AML-193 (cell line): ENCODE data around the gene MYOF.
"Not testable (repeated sequence)": the region's sequence is repeated elsewhere in the genome, so short reads cannot be mapped to it uniquely, and the experiment has no call there.

ENCODE experiments used
- DNase-seq, 2 experiments: peaks; one replicate each; lab custom pipeline; 2025; lab: John Stamatoyannopoulos, UW

MYOF gene

GRCh38 chr10:93431361-93431760, 50.8 kb downstream of the MYOF start:
- no peak for DNase-seq

DNA sequence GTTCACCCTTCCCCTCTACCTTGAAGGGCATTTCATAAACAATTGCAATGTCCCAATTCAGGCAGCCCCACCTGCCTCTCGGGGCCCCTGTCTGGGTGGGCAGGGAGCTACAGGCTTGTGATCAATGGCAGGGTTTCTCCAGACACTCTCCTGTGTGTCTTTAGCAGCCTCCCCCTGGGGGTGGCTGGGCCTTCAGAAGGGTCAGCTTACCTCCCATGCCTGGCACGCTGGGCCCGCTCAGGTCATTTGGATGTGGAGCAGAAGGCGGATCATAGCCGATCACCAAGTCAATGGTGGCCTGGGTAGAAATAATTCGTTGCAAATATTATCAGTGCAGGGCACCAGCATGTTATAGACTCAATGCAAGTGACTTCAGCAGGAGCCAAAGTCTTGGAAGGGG, 56.3 kb downstream of the MYOF start:
- no peak for DNase-seq

DNA sequence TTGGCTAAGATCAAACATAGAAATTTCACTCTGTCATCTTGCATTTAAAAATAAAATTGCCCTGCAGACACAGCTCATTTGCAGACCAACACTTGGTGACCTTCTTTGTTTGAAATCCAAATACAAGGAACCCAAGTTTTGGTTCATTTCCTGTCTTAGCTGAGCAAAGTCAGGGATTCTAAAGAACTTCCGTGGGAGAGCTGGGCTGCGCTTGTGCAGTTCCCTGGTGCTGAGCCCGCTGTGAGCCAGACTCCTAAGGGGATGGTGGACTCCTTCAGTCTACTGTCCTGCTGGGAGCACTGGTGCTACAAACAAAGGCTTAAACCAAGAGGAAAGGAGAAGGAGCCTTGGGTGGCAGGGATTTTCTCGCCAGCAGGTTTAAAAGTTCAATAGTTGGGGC, 60.0 kb downstream of the MYOF start:
- DNase-seq = no peak

DNA sequence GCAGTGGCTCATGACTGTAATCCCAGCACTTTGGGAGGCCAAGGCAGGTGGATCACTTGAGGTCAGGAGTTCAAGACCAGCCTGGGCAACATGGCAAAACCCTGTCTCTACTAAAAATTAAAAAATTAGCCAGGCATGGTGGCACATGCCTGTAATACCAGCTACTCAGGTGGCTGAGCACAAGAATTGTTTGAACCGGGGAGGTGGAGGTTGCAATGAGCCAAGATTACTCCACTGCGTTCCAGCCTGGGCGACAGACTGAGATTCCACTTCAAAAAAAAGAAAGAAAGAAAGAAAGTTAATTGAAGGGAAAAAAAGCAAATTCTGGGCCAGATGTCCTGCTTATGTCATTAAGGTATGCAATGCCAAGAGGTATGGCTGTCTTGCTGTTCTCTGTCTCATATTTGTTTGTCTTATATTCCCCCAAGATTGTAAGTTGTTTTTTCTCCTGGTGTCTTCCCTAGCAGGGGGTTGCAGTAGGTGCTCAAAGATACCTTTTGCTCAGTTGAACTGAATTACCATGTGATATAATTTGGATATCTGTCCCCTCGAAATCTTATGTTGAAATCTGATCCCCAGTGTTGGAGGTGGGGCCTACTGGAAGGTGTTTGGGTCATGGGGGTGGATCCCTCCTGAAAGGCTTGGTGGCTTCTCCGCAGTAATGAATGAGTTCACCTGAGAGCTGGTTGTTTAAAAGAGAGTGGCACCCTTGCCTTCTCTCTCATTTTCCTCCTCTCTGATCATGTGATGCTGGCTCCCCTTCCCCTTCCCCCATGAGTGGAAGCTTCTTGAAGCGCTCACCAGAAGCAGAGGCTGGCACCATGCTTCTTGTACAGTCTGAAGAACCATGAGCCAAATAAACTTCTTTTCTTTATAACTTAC, 60.9 kb downstream of the MYOF start:
- no peak for DNase-seq

GRCh38 chr10:93420091-93420490, 62.0 kb downstream of the MYOF start:
- DNase-seq = no peak

DNA sequence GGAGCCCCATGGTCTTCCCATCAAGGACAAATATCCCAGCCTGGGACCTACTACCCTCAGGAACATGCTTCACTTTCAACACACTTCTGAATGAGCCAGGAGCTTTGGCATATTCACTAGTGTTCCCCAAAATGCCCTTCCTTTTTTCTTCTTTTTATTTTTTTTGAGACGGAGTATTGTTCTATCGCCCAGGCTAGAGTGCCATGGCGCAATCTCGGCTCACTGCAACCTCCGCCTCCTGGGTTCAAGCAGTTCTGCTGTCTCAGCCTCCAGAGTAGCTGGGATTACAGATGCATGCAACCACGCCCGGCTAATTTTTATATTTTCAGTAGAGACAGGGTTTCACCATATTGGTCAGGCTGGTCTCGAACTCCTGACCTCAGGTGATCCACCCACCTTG, 63.1 kb downstream of the MYOF start:
- not testable (repeated sequence) for DNase-seq

DNA sequence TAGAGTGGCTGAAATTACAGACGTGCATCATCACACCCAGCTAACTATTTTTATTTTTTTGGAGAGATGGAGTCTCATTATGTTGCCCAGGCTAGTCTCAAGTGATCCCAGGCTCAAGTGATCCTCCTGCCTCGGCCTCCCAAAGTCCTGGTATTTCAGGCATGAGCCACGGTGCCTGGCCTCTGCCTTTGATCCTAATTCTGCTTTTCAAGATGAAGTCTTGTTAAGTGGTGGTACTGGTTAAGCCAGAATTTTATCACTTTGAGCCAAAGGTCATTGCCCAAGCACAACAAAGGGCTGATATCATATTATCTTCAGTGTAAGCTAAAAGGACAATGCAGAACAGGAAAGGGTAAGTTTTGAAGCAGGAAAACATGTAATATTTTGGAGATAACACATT, 64.2 kb downstream of the MYOF start:
- no peak for DNase-seq

- no peak for DNase-seq
These were observed 64.9 kb downstream of the MYOF start for GRCh38 chr10:93417266-93417665.

GRCh38 chr10:93416824-93417223, 65.3 kb downstream of the MYOF start:
- DNase-seq = no peak

- DNase-seq = no peak
These were observed 66.4 kb downstream of the MYOF start for GRCh38 chr10:93415693-93416092.

GRCh38 chr10:93413252-93413689, 68.9 kb downstream of the MYOF start:
- peak; percentile 67 to 76 for DNase-seq

- peak; percentile 65 to 76 for DNase-seq
These were observed 69.3 kb downstream of the MYOF start for GRCh38 chr10:93412801-93413200.

DNA sequence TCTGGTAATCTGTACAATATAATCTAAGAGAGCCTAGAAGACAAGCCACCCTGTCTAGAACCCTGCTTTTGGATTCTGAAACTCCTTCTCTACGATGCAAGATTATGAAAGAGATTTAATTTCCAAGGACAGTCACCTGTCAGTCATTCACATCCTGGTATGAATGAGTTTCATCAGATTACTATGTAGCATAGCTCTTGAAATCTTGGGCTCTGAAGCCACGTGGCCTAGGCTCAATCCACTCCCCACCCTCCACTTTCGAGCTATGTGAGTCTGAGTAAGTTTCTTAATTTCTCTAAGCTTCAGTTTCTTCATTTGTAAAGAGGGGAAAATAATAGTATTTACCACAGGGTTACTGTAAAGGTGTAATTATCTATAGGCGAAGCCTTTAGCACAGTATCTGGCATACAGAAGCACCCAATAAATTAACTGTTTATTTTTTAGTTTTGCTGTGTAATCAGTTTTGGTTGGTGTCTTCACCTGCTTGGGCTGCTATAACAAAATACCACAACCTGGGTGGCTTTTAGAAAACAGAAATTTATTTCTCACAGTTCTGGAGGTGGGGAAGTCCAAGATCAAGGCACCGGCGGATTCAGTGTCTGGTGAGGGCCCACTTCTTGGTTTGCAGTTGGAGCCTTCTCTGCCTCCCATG, 71.3 kb downstream of the MYOF start:
- DNase-seq = no peak

DNA sequence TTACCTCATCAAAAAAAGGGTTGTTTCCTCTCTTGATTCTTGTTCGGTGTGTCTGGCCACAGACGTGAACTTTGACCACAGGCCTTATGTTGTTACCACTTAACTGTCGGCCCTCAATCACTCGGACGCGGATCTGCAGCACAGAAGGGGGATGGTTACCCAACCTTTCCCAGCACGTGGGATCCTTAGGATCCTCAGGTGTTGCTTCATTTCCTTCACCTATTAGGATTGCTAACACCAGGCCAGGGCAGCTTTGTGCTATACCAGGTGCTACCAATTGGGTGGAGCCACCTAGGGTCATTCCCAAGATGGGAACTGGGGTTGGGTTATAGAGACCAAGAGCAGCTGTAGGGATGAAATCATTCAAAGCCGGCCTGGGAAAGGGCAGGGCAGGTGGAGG, 73.4 kb downstream of the MYOF start:
- DNase-seq = no peak

- DNase-seq = no peak
These were observed 75.6 kb downstream of the MYOF start for GRCh38 chr10:93406364-93407145.

DNA sequence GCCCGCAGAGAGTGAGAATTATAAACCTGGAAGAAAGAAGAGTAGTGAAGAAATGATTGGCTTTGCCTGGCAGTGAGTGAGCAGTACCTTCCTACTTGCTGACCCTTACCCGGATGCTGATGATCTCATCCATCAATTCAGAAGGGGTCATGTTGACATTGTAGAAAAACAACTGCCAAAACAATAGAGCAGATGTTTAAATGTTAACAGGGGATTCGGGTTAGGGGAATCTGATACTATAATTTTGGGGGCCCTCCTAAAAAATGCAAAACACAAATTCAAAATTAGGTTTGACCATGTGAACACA, 78.1 kb downstream of the MYOF start:
- DNase-seq = no peak

DNA sequence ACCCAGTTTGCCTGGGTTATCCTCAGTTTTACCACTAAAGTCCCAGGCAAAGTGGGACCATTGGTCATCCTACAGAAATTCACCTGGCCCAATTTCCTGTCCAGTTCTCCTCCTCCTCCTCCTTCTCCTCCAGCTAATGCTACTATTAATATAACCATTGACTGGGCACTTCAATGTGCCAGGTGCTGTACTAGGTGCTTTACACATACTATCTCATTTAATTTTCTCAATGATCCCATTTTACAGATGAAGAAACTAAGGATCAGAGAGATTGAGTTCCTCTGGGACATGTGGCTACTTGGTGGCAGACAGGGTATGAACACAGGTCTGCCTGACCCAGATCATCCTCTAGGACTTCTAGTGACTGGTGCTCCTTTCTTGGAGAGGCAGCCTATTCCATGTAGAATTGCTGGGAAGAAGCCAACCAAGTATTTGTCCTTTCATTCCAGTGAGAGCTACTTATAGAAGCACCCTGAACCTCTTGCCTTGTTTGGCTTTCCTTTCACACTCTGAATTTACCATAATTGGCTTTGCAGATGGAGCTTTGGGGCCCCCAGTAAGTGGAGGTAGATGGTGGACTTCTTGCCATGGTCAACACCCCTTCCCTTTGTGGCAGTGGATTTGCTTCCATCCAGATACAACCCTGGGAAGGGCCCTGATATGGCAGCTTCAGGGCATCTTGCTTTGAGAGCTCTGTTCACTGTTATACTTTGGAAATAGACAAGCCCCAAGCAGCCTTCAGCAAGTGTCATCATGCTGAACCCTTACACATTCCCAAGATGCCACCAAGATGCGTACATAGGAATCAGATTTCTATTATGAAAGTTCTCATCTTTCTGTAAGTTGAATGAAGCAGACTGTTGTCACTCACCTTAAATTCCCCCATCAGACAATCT, 78.7 kb downstream of the MYOF start:
- DNase-seq = no peak

GRCh38 chr10:93402192-93402591, 79.9 kb downstream of the MYOF start:
- DNase-seq = no peak

DNA sequence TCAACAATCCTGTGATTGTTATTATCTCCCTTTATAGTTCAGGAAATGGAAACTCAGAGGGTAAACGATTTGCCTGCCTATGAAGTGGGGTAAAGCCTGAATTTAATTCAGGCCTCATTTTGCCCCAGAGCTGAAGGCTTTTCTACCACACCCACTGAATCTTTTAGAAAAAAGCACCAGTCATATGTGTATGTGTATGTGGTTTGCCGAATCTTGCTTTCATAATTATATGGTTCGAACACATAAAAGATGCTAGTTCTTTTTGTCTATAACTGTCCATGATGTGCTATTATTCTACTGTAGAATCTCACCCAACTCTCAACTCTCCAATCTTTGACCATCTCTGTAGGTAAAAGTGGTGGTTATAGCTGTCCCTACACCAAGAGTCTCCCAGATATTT, 83.6 kb downstream of the MYOF start:
- DNase-seq = no peak

DNA sequence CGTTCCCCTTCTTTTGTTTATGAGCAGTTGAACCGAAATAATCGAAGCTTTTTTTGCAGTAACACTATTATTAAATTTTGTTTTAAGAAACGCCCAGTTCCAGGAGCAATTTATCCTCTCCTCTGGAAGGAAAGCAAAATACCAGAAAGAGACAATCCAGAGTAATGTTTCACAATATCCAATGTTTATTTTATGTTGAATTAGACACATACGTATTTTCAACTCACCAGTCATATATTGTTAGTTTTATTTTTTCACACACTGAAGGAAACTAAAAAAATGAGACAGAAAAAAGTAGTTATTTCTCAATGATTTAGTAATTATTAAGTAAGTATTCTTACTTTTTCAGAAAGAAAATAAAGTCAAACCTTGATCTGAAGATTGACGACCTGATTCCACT, 85.1 kb downstream of the MYOF start:
- DNase-seq = no peak

DNA sequence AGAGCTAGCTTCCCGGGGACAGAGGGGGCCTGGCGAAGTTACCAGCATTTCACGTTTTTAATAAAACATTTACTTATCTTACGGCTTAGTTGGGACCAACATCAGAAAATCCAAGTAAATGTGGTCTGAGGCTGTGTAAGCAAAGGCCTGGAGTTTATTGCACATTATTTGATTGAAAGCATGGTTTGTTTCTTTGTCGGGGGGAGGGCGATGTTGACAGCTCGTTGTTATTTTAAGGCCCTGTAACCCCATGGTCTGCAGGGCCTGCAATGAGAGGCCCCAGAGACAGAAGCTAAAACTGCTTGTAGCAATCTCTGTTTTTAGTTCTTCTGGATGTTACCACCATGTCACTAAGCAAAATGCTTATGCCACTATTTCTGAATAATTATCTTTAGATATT, 88.9 kb downstream of the MYOF start:
- no peak for DNase-seq

DNA sequence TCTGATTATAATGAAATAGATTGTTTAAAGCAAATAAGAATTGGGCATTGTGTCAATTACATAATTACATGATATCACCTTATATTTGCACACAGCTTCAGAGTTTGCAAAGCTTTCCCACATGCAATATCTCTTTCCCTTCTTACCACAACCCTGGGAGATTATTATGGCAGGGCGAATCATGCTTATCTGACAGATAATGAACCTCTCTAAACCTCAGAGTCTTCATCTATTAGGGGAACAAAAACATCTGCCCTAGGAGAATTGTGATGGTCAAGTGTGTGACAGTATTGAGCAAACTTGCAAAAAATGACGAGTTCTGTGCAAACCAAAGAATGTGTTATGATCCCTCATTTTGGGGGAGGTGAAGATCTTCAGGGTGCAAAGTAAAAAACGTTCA, 90.0 kb downstream of the MYOF start:
- no peak for DNase-seq
